HFFc6 (cell line): ENCODE results near the gene SAFB. TPM values are rescaled to one million over a fixed set of nuclear protein-coding genes. Genes with fewer than 3 reads are reported as not detected.
A peak's percentile ranks its signal among the peaks of the same experiment; 100 is the strongest.

Experiments
- DNase-seq: peaks from one replicate; pipeline ENCODE4 v3.0.0-alpha.2; 2018
- H3K27ac Mint-ChIP-seq: 2 replicates; pipeline ENCODE4 v1.8.0; 2020; ENCODE audit warnings: mild to moderate bottlenecking, mixed read lengths
- H3K27me3 Mint-ChIP-seq: 2 replicates; pipeline ENCODE4 v1.8.0; 2021; ENCODE audit warnings: mild to moderate bottlenecking, moderate library complexity, mixed read lengths; ENCODE audit not compliant: insufficient read depth
- H3K36me3 Mint-ChIP-seq: 2 replicates; pipeline ENCODE4 v1.8.0; 2021; ENCODE audit warnings: low read depth, mixed read lengths
- H3K4me1 Mint-ChIP-seq: 2 replicates; pipeline ENCODE4 v1.8.0; 2020; ENCODE audit warnings: low read depth, mixed read lengths
- H3K4me3 Mint-ChIP-seq: 2 replicates; pipeline ENCODE4 v1.8.0; 2020; ENCODE audit warnings: mild to moderate bottlenecking, moderate library complexity, mixed read lengths
- H3K9me3 Mint-ChIP-seq: 2 replicates; pipeline ENCODE4 v1.8.0; 2020; ENCODE audit warnings: mild to moderate bottlenecking, mixed read lengths
- total RNA-seq, 6 experiments: library from RNA; stranded (reverse); fragmentation: NEBNext Ultra II Directional; extraction: Animal tissue kit (Norgen Biotek cat#: 25700); gene quantifications; 2 replicates in 1 of 6; 3 replicates in 5 of 6; pipeline ENCODE4 v1.2.3, GENCODE V29; 2021
- TF ChIP-seq, protein P1 (sequence below): fragments of 200-600 bp; sonication (generic); IDR thresholded peaks from 2 replicates; pipeline ENCODE4 v1.5.0; 2021; ENCODE audit warnings: antibody characterized with exemption, mild to moderate bottlenecking

The SAFB gene
- total RNA-seq, 6 experiments from 2014 or later, result 41.7 to 53.6 (median 49.3) TPM

DNA sequence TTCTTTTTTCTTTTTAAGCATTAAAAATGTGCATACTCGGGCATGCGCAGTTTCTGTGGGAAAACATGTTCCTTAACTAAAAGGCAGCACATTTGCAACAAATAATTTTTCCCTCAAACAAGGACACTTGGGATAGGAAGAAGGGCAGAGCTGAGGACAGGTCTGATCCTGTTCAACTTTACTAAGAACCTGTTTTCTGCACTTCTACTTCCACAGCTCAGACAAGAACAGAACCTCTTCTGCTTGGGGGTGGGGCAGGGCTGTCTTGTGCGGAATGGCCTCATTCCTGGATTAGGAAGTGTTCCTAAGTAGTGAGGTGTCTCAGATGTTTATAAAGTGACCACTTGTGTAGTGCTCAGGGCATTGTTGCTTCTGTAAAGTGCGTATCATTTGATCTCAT is 18.3 kb downstream of the SAFB start:
- TF ChIP-seq, protein P1, sequence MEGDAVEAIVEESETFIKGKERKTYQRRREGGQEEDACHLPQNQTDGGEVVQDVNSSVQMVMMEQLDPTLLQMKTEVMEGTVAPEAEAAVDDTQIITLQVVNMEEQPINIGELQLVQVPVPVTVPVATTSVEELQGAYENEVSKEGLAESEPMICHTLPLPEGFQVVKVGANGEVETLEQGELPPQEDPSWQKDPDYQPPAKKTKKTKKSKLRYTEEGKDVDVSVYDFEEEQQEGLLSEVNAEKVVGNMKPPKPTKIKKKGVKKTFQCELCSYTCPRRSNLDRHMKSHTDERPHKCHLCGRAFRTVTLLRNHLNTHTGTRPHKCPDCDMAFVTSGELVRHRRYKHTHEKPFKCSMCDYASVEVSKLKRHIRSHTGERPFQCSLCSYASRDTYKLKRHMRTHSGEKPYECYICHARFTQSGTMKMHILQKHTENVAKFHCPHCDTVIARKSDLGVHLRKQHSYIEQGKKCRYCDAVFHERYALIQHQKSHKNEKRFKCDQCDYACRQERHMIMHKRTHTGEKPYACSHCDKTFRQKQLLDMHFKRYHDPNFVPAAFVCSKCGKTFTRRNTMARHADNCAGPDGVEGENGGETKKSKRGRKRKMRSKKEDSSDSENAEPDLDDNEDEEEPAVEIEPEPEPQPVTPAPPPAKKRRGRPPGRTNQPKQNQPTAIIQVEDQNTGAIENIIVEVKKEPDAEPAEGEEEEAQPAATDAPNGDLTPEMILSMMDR, result no peak
- DNase-seq, result no peak
- H3K4me3 Mint-ChIP-seq, result no peak overlapping the region
- peaks cover 41% of the 10 kb centered on the region for H3K4me1 Mint-ChIP-seq
- no peaks in the 10 kb centered on the region; the same call in 1 of the 2 replicates for H3K27me3 Mint-ChIP-seq
- H3K36me3 Mint-ChIP-seq, result peaks cover 29% of the 10 kb centered on the region
- H3K27ac Mint-ChIP-seq, result no peak overlapping the region
- no peaks in the 10 kb centered on the region for H3K9me3 Mint-ChIP-seq

DNA sequence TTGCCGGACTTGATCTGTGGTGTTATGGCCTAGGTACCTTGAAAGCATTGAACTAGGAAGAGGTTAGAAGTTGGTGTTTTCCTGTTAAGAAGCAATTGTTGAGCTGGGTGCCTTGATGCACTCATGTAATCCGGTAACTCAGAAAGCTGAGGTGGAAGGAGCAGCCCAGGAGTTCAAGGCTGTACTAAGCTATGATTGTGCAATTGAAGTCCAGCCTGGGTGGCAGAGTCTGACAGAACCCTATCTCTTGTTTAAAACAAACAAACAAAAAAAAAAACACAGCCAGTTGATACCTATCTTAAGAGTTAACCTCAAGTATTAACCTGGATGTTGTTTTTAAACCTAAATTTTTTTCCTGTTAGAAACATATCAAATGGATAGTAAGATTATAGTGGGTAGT is 19.3 kb downstream of the SAFB start:
- no peak overlapping the region for H3K4me3 Mint-ChIP-seq
- no peak for DNase-seq
- peaks cover 41% of the 10 kb centered on the region for H3K4me1 Mint-ChIP-seq
- H3K9me3 Mint-ChIP-seq, result no peaks in the 10 kb centered on the region
- H3K36me3 Mint-ChIP-seq, result peaks cover 34% of the 10 kb centered on the region
- TF ChIP-seq, protein P1, result no peak
- H3K27me3 Mint-ChIP-seq, result no peaks in the 10 kb centered on the region; the same call in 1 of the 2 replicates
- no peak overlapping the region for H3K27ac Mint-ChIP-seq

DNA sequence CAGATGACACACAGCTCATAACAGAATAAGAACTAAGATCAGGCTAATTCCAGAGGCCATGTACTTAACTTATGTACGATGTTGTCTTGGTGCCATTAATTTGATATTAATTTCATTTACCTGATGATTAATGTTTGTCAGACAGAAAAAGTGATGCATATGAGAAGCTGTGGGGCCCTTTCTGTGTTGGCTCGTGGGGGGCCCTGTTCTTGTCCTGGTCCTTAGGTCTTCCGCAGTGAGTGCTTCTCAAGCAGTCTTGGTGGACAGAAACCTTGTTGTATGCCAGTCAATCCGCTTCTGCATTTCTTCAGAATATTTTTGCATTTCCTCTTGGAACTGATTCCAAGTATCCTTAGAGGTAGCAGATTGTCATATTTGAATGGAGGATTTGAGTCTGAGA is 20.2 kb downstream of the SAFB start:
- H3K27me3 Mint-ChIP-seq, result no peaks in the 10 kb centered on the region; the same call in 1 of the 2 replicates
- no peaks in the 10 kb centered on the region for H3K9me3 Mint-ChIP-seq
- H3K4me1 Mint-ChIP-seq, result peaks cover 33% of the 10 kb centered on the region
- TF ChIP-seq, protein P1, result no peak
- no peak overlapping the region for H3K4me3 Mint-ChIP-seq
- DNase-seq, result no peak
- H3K36me3 Mint-ChIP-seq, result peaks cover 38% of the 10 kb centered on the region
- no peak overlapping the region for H3K27ac Mint-ChIP-seq

DNA sequence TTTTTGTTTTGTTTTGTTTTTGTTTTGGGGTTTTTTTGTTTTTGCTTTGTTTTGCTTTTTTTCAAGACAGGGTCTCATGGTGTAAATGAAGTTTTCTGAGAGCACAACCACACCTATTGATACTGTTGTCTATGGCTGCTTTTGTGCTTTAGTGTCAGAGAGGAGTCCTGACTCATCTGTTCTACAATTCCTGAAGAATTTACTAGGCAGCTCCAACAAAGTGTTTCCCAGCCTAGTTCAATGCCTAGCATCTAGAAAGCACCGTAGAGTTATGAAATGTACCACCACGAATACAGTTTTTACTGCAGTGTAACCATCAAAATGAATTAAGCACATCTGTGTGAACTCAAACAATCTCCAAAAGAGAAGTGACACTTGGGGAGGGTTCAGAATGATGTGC is 21.2 kb downstream of the SAFB start:
- H3K4me1 Mint-ChIP-seq, result peaks cover 31% of the 10 kb centered on the region
- H3K36me3 Mint-ChIP-seq, result peaks cover 43% of the 10 kb centered on the region
- no peaks in the 10 kb centered on the region for H3K9me3 Mint-ChIP-seq
- H3K27ac Mint-ChIP-seq, result peak overlapping the region; percentile 86
- no peaks in the 10 kb centered on the region for H3K27me3 Mint-ChIP-seq
- TF ChIP-seq, protein P1, result no peak
- peak overlapping the region; percentile 29; the same call in 1 of the 2 replicates for H3K4me3 Mint-ChIP-seq
- peak; percentile 27 for DNase-seq

DNA sequence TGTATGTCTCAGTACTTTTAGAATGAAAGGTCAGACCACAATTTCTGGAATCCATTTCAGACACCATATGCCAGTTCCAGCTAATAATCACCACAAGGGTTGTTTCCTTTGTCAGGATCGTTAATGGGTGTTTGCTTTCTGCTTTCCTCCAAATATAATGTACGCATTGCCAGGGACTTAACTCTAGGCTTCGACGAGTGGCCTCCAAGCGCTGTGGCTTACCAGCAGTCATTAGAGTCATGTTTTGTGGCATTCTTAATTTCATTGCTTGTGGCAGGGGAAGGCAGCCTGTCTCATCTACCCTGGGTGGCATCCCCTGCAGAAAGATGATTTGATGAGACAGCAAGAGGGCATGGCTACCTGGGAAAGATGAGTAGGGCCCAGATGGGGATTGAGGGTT is 22.5 kb downstream of the SAFB start:
- Mint-ChIP-seq H3K27ac (peak overlapping the region; percentile 19; the same call in 1 of the 2 replicates), H3K36me3 (peaks cover 51% of the 10 kb centered on the region), H3K9me3 (no peaks in the 10 kb centered on the region), H3K4me1 (peaks cover 31% of the 10 kb centered on the region), H3K27me3 (no peaks in the 10 kb centered on the region), H3K4me3 (no peak overlapping the region)
- TF ChIP-seq, protein P1, result no peak
- no peak for DNase-seq

DNA sequence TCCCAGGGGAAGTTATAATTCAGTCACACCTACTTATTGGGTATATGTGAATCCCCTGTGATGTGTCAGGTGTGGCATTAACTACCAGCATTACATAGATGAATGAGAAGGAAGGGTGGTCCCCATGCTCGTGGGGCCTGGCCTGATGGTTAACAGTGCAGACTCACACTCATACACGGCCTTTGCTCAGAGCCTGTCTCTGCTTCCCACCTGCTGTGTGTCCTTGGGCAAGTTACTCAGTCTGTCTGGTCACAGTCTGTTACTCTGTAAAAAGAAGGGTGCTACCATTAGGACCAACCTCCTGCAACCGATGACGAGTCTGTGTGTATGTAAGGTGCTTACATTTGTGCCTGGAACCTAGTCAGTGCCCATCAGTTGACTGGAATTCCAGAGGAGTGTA is 23.8 kb downstream of the SAFB start:
- Mint-ChIP-seq H3K4me1 (peaks cover 25% of the 10 kb centered on the region), H3K27me3 (peaks cover 1% of the 10 kb centered on the region; the same call in 1 of the 2 replicates), H3K4me3 (no peak overlapping the region), H3K27ac (no peak overlapping the region), H3K9me3 (no peaks in the 10 kb centered on the region), H3K36me3 (peaks cover 46% of the 10 kb centered on the region)
- DNase-seq, result no peak
- TF ChIP-seq, protein P1, result no peak
